Spleen (tissue), 11 donors: ENCODE measurements around the gene IL21R. TPM values are rescaled to one million over a fixed set of nuclear protein-coding genes. Genes with fewer than 3 reads are reported as not detected.
A peak's percentile ranks its signal among the peaks of the same experiment; 100 is the strongest.

ENCODE experiments used
- DNase-seq: peaks from one replicate; pipeline ENCODE4 v3.0.0-alpha.2; 2020
- H3K27ac ChIP-seq, 8 donors: fragments of 200-600 bp; sonication (generic) in 7 of 8; 1 replicate in 4 of 8; 2 replicates in 4 of 8; pipeline versions ENCODE4 v1.5.0 to v1.8.0; 2016 to 2021; ENCODE audit warnings: inconsistent platforms in 4 of 8, mild to moderate bottlenecking in 4 of 8, moderate library complexity in 1 of 8
- H3K27me3 ChIP-seq, 7 donors: fragments of 200-600 bp; sonication (generic) in 6 of 7; replicated peaks in 1 of 7; 1 replicate in 4 of 7; 2 replicates in 3 of 7; pipeline versions ENCODE4 v1.5.0 to v1.8.0; 2016 to 2021; ENCODE audit warnings: inconsistent platforms in 3 of 7, mild to moderate bottlenecking in 1 of 7
- H3K36me3 ChIP-seq, 6 donors: fragments of 200-600 bp; sonication (generic) in 5 of 6; 1 replicate in 4 of 6; 2 replicates in 2 of 6; pipeline versions ENCODE4 v1.5.0 to v1.8.0; 2016 to 2021; ENCODE audit warnings: inconsistent platforms in 2 of 6
- H3K4me1 ChIP-seq, 6 donors: fragments of 200-600 bp; sonication (generic) in 5 of 6; 1 replicate in 3 of 6; 2 replicates in 3 of 6; pipeline versions ENCODE4 v1.5.0 to v1.8.0; 2016 to 2021; ENCODE audit warnings: inconsistent platforms in 3 of 6
- H3K4me3 ChIP-seq, 8 donors: fragments of 200-600 bp; sonication (generic) in 7 of 8; 1 replicate in 4 of 8; 2 replicates in 4 of 8; pipeline versions ENCODE4 v1.5.0 to v1.8.0; 2016 to 2021; ENCODE audit warnings: inconsistent platforms in 4 of 8, mild to moderate bottlenecking in 4 of 8, moderate library complexity in 2 of 8
- H3K9me3 ChIP-seq, 8 donors: fragments of 200-600 bp; sonication (generic) in 7 of 8; 1 replicate in 4 of 8; 2 replicates in 4 of 8; pipeline versions ENCODE4 v1.5.0 to v1.8.0; 2016 to 2021; ENCODE audit warnings: inconsistent platforms in 4 of 8
- POLR2A ChIP-seq, 3 donors: fragments of 450-650 bp; IDR thresholded peaks; one replicate each; pipeline ENCODE4 v1.5.1; 2017; ENCODE audit warnings: antibody characterized with exemption in 3 of 3, mild to moderate bottlenecking in 1 of 3
- POLR2AphosphoS5 ChIP-seq, 3 donors: sonication (generic); formaldehyde crosslinking; IDR thresholded peaks; one replicate each; pipeline ENCODE4 v1.5.1; 2017; ENCODE audit warnings: antibody characterized with exemption in 3 of 3
- WGBS, 5 donors: extraction: QIAGEN DNeasy Blood & Tissue Kit in 3 of 5; methylation state at CpG; one replicate each; pipeline versions ENCODE4 v1.1.5 to v1.1.7; 2013 to 2018; 5-methylcytosine and 5-hydroxymethylcytosine counted together
- intact Hi-C: fragments of 100-400 bp; cut with DNase I; formaldehyde crosslinking; loops from one replicate; pipeline ENCODE4 v1.15.0; 2023; ENCODE audit warnings: low total_unique reads
- polyA plus RNA-seq, 3 donors: library from polyadenylated mRNA; stranded (reverse); fragments of 200-250 nt; gene quantifications; one replicate each; pipeline ENCODE4 v1.2.1, GENCODE V29; 2013
- total RNA-seq, 7 donors: library from RNA; depleted of rRNA in 3 of 7; stranded (reverse); fragments of >200 nt in 3 of 7; fragmentation: NEBNext Ultra II Directional in 4 of 7; extraction: Animal tissue kit (Norgen Biotek cat#: 25700) in 4 of 7; gene quantifications; one replicate each; pipeline versions ENCODE4 v1.1.0 to v1.2.1, GENCODE V29; 2016 to 2021
- TF ChIP-seq, protein P1 (sequence below), 11 experiments: fragments of 200-600 bp in 7 of 11; fragments of 450-650 bp in 4 of 11; sonication (generic) in 4 of 11; IDR thresholded peaks in 8 of 11; conservative IDR thresholded peaks in 3 of 11; 1 replicate in 7 of 11; 2 replicates in 4 of 11; pipeline versions ENCODE4 v1.4.0 to v1.8.0; 2016 to 2021; ENCODE audit warnings: antibody characterized with exemption in 11 of 11, inconsistent platforms in 4 of 11, mild to moderate bottlenecking in 1 of 11
- donor health status: healthy with polysubstance abuse.
- donor health status: DM: no; HTN: no; CAD: no; lungs with moderate emphysema.
- donor health status: DM: no; HTN: no; CAD: no.
- donor health status: Bipolar disorder and iron deficiency.
- donor health status: healthy.
- donor health status: DM: no; HTN: no; CAD: no.
- donor health status: DM: yes; HTN: yes; CAD: no.

Gene IL21R
- total and polyA plus RNA-seq, 10 donors = 2.7 to 19.7 (median 12.0) TPM

DNA sequence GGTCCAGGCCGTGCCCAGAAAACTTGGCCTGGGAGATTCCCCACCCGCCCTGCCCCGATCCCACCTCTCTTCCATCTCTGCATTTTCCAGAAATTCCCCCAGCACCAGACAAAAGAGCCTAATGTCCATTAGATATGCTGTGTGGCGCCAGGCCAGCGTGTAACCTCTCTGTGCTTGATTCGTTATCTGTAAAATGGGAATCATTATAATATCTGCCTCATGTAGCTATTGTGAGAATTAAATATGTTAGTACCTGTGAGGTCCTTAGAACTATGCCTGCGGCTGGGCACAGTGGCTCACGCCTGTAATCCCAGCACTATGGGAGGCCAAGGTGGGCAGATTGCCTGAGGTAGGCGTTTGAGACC lies 33.6 kb upstream of the IL21R start:
- intact Hi-C loops = loop anchor here (2.0 to 5.0 kb wide), 2 partner anchors 134 to 191 kb away; no protein-coding TSS in a partner anchor
- DNase-seq = no peak
- H3K36me3 ChIP-seq = peaks cover 0 to 17% (median 13%) of the 10 kb centered on the region in 6 donors
- peaks cover 0 to 9% (median 0%) of the 10 kb centered on the region in 8 donors for H3K9me3 ChIP-seq
- H3K27ac ChIP-seq = peak overlapping the region; percentile 81 to 92 (median 88)
- 57 to 64% (median 60%) methylated on average over 9 of the region's 9 CpGs for WGBS, 5 donors
- peaks cover 30 to 71% (median 37%) of the 10 kb centered on the region in 6 donors for H3K4me1 ChIP-seq
- TF ChIP-seq, protein P1, sequence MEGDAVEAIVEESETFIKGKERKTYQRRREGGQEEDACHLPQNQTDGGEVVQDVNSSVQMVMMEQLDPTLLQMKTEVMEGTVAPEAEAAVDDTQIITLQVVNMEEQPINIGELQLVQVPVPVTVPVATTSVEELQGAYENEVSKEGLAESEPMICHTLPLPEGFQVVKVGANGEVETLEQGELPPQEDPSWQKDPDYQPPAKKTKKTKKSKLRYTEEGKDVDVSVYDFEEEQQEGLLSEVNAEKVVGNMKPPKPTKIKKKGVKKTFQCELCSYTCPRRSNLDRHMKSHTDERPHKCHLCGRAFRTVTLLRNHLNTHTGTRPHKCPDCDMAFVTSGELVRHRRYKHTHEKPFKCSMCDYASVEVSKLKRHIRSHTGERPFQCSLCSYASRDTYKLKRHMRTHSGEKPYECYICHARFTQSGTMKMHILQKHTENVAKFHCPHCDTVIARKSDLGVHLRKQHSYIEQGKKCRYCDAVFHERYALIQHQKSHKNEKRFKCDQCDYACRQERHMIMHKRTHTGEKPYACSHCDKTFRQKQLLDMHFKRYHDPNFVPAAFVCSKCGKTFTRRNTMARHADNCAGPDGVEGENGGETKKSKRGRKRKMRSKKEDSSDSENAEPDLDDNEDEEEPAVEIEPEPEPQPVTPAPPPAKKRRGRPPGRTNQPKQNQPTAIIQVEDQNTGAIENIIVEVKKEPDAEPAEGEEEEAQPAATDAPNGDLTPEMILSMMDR (IDR thresholded peaks at IDR 0.05 in 8 of 11, conservative IDR thresholded peaks at IDR 0.05 in 3 of 11) = peak in 5 of 11 experiments; percentile 1 to 63 (median 46)
- no peak for TF ChIP-seq POLR2AphosphoS5 (IDR thresholded peaks at IDR 0.05)
- H3K27me3 ChIP-seq = no peaks in the 10 kb centered on the region
- H3K4me3 ChIP-seq = peak overlapping the region in 4 of 8 donors; percentile 15 to 50 (median 28)

DNA sequence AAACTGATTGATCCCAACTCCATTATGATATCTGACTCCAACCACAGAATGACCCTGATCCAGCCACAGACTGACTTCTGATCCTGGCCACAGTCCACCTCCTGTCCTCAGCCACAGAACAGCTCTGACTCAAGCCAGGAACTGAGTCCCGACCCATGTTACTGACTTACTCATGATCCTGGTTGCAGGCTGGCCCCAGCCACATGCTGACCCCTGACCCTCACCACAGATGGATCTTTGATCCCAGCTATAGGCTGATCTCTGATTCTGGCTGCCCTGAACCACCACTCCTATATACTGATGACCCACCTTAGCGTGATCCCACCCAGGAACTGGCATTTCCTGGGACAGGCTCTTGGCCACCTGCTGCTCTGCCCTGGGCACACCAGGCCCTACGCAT lies 32.2 kb upstream of the IL21R start:
- Histone ChIP-seq H3K27ac (peak overlapping the region in 1 of 8 donors; percentile 19), H3K27me3 (no peaks in the 10 kb centered on the region), H3K4me1 (peaks cover 42 to 71% (median 52%) of the 10 kb centered on the region in 6 donors), H3K36me3 (peaks cover 0 to 2% (median under 1%) of the 10 kb centered on the region in 6 donors), H3K9me3 (peaks cover 0 to 9% (median 0%) of the 10 kb centered on the region in 8 donors), H3K4me3 (no peak overlapping the region)
- 81 to 96% (median 87%) methylated on average over 3 of the region's 3 CpGs for WGBS, 5 donors
- intact Hi-C loops = loop anchor here (2.0 to 10.0 kb wide), 3 partner anchors 85 to 193 kb away; no protein-coding TSS in a partner anchor
- peak; percentile 46 for DNase-seq
- TF ChIP-seq POLR2A (IDR thresholded peaks at IDR 0.05) (no peak), POLR2AphosphoS5 (IDR thresholded peaks at IDR 0.05) (no peak)
- TF ChIP-seq, protein P1 (IDR thresholded peaks at IDR 0.05 in 8 of 11, conservative IDR thresholded peaks at IDR 0.05 in 3 of 11) = no peak

DNA sequence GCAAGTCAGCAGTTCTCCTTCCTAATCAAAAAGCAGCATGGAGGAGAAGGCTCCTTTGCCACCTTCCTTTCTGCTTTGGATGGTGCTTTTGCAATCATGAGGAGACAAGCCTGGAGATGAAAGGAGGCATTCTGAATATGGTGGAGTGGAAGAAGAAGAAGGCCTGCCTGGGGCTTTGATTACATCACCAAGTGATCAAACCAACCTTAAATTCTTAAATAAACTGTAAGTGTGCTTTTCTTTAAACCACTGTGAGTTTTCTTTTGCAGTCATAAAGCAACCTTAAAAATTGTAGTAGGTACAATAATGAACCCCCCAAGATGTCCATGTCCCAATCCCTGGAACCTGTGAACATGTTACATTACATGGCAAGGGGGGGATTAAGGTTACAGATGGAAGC lies 31.7 kb upstream of the IL21R start:
- no peak for DNase-seq
- TF ChIP-seq, protein P1 (IDR thresholded peaks at IDR 0.05 in 8 of 11, conservative IDR thresholded peaks at IDR 0.05 in 3 of 11) = no peak
- TF ChIP-seq POLR2A (IDR thresholded peaks at IDR 0.05) = no peak
- no peak for TF ChIP-seq POLR2AphosphoS5 (IDR thresholded peaks at IDR 0.05)
- H3K36me3 ChIP-seq = no peaks in the 10 kb centered on the region
- peaks cover 45 to 75% (median 57%) of the 10 kb centered on the region in 6 donors for H3K4me1 ChIP-seq
- peaks cover 0 to 9% (median 0%) of the 10 kb centered on the region in 8 donors for H3K9me3 ChIP-seq
- no peak overlapping the region for H3K4me3 ChIP-seq
- intact Hi-C loops = loop anchor here (10.0 kb wide), 1 partner anchor 84 kb away; no protein-coding TSS in a partner anchor
- peak overlapping the region in 1 of 8 donors; percentile 19 for H3K27ac ChIP-seq
- H3K27me3 ChIP-seq = no peaks in the 10 kb centered on the region

DNA sequence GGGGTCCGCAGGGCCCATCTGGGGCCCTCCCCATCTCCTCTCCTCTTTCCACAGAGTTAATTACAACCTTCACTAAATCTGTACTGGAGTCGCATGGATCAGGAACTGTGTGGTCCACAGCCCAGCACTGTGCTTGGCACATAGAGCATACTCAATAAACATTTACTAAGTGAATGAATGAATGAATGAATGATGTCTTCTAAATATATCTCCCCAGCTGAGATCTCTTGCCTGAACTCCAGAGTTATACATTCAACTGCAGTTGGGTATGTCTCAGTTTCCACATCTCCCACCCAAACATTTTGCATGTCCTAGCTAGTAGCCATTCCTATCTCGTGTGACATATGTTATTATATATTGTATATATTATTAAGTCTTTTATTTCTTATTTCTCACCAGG lies 28.7 kb upstream of the IL21R start:
- Histone ChIP-seq H3K4me1 (peaks cover 40 to 76% (median 54%) of the 10 kb centered on the region in 6 donors), H3K27me3 (no peaks in the 10 kb centered on the region), H3K36me3 (no peaks in the 10 kb centered on the region), H3K27ac (peak overlapping the region in 4 of 8 donors; percentile 65 to 83 (median 77)), H3K9me3 (peaks cover 0 to 9% (median 0%) of the 10 kb centered on the region in 8 donors), H3K4me3 (no peak overlapping the region)
- intact Hi-C loops = loop anchor here (10.0 kb wide), 1 partner anchor 81 kb away; no protein-coding TSS in a partner anchor
- WGBS, 5 donors = 93 to 99% (median 94%) methylated on average over 3 of the region's 3 CpGs
- TF ChIP-seq, protein P1 (IDR thresholded peaks at IDR 0.05 in 8 of 11, conservative IDR thresholded peaks at IDR 0.05 in 3 of 11) = no peak
- TF ChIP-seq POLR2AphosphoS5 (IDR thresholded peaks at IDR 0.05) = no peak
- no peak for TF ChIP-seq POLR2A (IDR thresholded peaks at IDR 0.05)
- no peak for DNase-seq
